ENCODE measurements around the gene CORIN.

The CORIN gene

GRCh38 chr4:47863486-47863885 is 25.6 kb upstream of the CORIN start:
- TF ChIP-seq CTCF (IDR thresholded peaks at IDR 0.05; ENCODE audit: insufficient read depth, low read depth, low read length, missing control alignments) = no peak
- no peak overlapping the region for H3K4me3 ChIP-seq (ENCODE audit: low read depth, low read length)
- no peak for DNase-seq (ENCODE audit: low read depth)

DNA sequence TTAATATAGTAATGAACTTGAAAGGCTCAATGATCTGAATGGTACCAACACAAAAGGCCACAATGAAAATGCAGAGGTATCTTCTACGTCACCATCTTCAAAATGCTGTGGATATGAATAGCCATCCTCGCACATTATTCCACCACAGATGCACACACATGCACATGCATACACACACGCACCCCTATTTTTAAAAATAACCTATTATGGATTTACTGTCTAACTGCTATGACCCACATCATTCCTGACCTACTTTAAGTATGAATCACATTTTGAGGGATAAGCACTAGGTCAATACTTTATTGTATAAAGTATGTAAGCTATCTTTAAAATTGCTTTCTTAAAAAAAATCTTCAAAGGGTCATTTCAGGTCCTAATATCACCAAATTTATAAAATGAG is 24.4 kb upstream of the CORIN start:
- DNase-seq (ENCODE audit: low read depth) = no peak
- H3K4me3 ChIP-seq (ENCODE audit: low read depth, low read length) = no peak overlapping the region
- TF ChIP-seq CTCF (IDR thresholded peaks at IDR 0.05; ENCODE audit: insufficient read depth, low read depth, low read length, missing control alignments) = no peak

GRCh38 chr4:47860305-47860704 is 22.4 kb upstream of the CORIN start:
- no peak for DNase-seq (ENCODE audit: low read depth)
- no peak for TF ChIP-seq CTCF (IDR thresholded peaks at IDR 0.05; ENCODE audit: insufficient read depth, low read depth, low read length, missing control alignments)
- no peak overlapping the region for H3K4me3 ChIP-seq (ENCODE audit: low read depth, low read length)

GRCh38 chr4:47858006-47858405 is 20.1 kb upstream of the CORIN start:
- no peak for TF ChIP-seq CTCF (IDR thresholded peaks at IDR 0.05; ENCODE audit: insufficient read depth, low read depth, low read length, missing control alignments)
- H3K4me3 ChIP-seq (ENCODE audit: low read depth, low read length) = no peak overlapping the region
- DNase-seq (ENCODE audit: low read depth) = no peak

DNA sequence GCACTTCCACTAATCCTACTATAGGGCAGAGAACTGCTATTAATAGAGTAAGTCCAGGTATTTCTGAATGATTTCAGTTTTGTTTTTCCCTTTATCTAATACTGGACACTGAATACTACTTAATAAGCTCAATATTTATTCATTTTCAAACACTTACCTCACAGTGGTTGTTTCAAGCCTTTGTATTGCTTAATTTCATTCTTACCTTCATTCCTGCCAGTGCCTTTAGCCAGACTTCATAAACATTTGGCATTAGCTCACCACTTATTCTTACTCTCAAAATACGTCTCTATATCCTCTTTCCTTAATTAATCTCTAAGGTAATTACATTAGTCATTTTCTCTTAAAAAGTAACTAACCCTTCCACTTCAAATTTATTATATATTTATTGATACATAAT is 18.8 kb upstream of the CORIN start:
- no peak for TF ChIP-seq CTCF (IDR thresholded peaks at IDR 0.05; ENCODE audit: insufficient read depth, low read depth, low read length, missing control alignments)
- H3K4me3 ChIP-seq (ENCODE audit: low read depth, low read length) = no peak overlapping the region
- DNase-seq (ENCODE audit: low read depth) = no peak

DNA sequence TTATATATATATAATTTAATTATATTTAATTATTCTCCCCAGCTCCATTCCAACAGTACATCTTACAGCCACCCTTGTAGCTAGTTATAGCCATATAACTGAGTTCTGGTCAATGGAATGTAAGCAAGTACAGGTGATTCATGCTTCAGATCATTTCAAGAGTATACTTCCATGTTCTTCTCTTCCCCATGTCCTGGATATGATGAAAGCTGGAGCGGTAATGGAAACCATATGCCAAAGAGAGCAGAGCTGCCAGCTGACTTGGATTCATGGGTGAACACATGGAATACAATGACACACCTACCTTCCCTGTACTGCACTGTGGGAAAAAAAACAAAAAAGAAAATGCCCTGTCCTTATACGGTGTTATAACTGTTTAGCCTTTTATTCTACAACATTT is 17.5 kb upstream of the CORIN start:
- no peak for DNase-seq (ENCODE audit: low read depth)
- TF ChIP-seq CTCF (IDR thresholded peaks at IDR 0.05; ENCODE audit: insufficient read depth, low read depth, low read length, missing control alignments) = no peak
- no peak overlapping the region for H3K4me3 ChIP-seq (ENCODE audit: low read depth, low read length)

DNA sequence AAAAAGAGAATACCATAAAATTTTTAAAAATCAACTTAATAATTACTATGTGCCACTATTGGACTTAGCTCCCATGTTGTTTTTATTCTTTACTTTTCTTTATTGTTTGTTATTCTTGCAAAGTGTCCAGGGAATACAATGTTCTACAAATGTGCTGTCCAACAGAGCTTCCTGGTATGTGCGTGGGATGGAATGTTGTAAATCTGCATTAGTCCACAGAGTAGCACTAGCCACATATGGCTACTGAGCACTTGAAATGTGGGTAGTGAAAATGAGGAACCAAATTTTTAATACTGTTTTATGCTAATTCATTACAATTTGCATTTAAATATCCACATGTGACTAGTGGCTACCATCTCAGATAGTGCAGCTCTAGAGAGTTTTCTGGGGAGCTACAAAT is 14.3 kb upstream of the CORIN start:
- TF ChIP-seq CTCF (IDR thresholded peaks at IDR 0.05; ENCODE audit: insufficient read depth, low read depth, low read length, missing control alignments) = no peak
- H3K4me3 ChIP-seq (ENCODE audit: low read depth, low read length) = no peak overlapping the region
- DNase-seq (ENCODE audit: low read depth) = no peak
